ENCODE data around the gene TMIE. TPM values are rescaled to one million over a fixed set of nuclear protein-coding genes. Genes with fewer than 3 reads are reported as not detected.
"Not testable (repeated sequence)": the region's sequence is repeated elsewhere in the genome, so short reads cannot be mapped to it uniquely, and the experiment has no call there.

Gene TMIE
- total RNA-seq, 4 donors from 2014 or later = 0.21 TPM; not detected in 3

GRCh38 chr3:46749129-46749528 is 47.9 kb downstream of the TMIE start:
- TF ChIP-seq CTCF (IDR thresholded peaks at IDR 0.05) (no peak), POLR2A (IDR thresholded peaks at IDR 0.05) (no peak), EP300 (IDR thresholded peaks at IDR 0.05) (no peak)
- Histone ChIP-seq H3K36me3 (no peaks in the 10 kb centered on the region), H3K4me3 (no peak overlapping the region), H3K27me3 (no peaks in the 10 kb centered on the region), H3K9me3 (no peaks in the 10 kb centered on the region), H3K27ac (no peak overlapping the region), H3K4me1 (no peaks in the 10 kb centered on the region)
- no peak for DNase-seq (ENCODE audit: low spot score in 2 of 2)
- 89 to 90% methylated on average over 4 of the region's 4 CpGs for WGBS, 2 donors

GRCh38 chr3:46750555-46751038 is 49.4 kb downstream of the TMIE start:
- Histone ChIP-seq H3K27me3 (no peaks in the 10 kb centered on the region), H3K36me3 (no peaks in the 10 kb centered on the region), H3K9me3 (no peaks in the 10 kb centered on the region), H3K4me1 (no peaks in the 10 kb centered on the region), H3K27ac (no peak overlapping the region), H3K4me3 (no peak overlapping the region)
- no peak for TF ChIP-seq POLR2A (IDR thresholded peaks at IDR 0.05)
- TF ChIP-seq CTCF (IDR thresholded peaks at IDR 0.05) = no peak
- no peak for TF ChIP-seq EP300 (IDR thresholded peaks at IDR 0.05)
- 91 to 93% methylated on average over 24 to 41 of the region's 41 CpGs for WGBS, 2 donors
- DNase-seq (ENCODE audit: low spot score in 2 of 2) = no peak

GRCh38 chr3:46753127-46753526 is 51.9 kb downstream of the TMIE start:
- not testable (repeated sequence) for H3K4me1 ChIP-seq; H3K9me3 ChIP-seq; H3K27ac ChIP-seq; DNase-seq (ENCODE audit: low spot score in 2 of 2); H3K27me3 ChIP-seq; H3K4me3 ChIP-seq; H3K36me3 ChIP-seq
- 87 to 89% methylated on average over 5 to 6 of the region's 6 CpGs for WGBS, 2 donors

GRCh38 chr3:46755646-46756045 is 54.5 kb downstream of the TMIE start:
- Histone ChIP-seq H3K4me1 (no peaks in the 10 kb centered on the region), H3K9me3 (no peaks in the 10 kb centered on the region), H3K27ac (no peak overlapping the region), H3K4me3 (no peak overlapping the region), H3K36me3 (no peaks in the 10 kb centered on the region), H3K27me3 (no peaks in the 10 kb centered on the region)
- WGBS, 2 donors = 92 to 95% methylated on average over 6 of the region's 6 CpGs
- no peak for DNase-seq (ENCODE audit: low spot score in 2 of 2)
- TF ChIP-seq EP300 (IDR thresholded peaks at IDR 0.05) = no peak
- TF ChIP-seq CTCF (IDR thresholded peaks at IDR 0.05) = no peak
- TF ChIP-seq POLR2A (IDR thresholded peaks at IDR 0.05) = no peak

GRCh38 chr3:46756642-46757041 is 55.5 kb downstream of the TMIE start:
- Histone ChIP-seq H3K36me3 (no peaks in the 10 kb centered on the region), H3K9me3 (peaks cover 0 to 7% (median 0%) of the 10 kb centered on the region in 4 donors), H3K27me3 (no peaks in the 10 kb centered on the region), H3K4me1 (no peaks in the 10 kb centered on the region), H3K4me3 (no peak overlapping the region), H3K27ac (no peak overlapping the region)
- DNase-seq (ENCODE audit: low spot score in 2 of 2) = no peak
- 84 to 95% methylated on average over 23 to 28 of the region's 31 CpGs for WGBS, 2 donors
- TF ChIP-seq POLR2A (IDR thresholded peaks at IDR 0.05) = no peak
- no peak for TF ChIP-seq EP300 (IDR thresholded peaks at IDR 0.05)
- no peak for TF ChIP-seq CTCF (IDR thresholded peaks at IDR 0.05)

Measured in tibial nerve (tissue), 4 donors.